Putamen (tissue), 1 donor: ENCODE measurements around the gene NANOS3.
"Not testable (repeated sequence)": the region's sequence is repeated elsewhere in the genome, so short reads cannot be mapped to it uniquely, and the experiment has no call there.

Source experiments
- DNase-seq: peaks from one replicate; pipeline ENCODE4 v3.0.0-alpha.2; 2016; ENCODE audit warnings: low spot score

Gene NANOS3

DNA sequence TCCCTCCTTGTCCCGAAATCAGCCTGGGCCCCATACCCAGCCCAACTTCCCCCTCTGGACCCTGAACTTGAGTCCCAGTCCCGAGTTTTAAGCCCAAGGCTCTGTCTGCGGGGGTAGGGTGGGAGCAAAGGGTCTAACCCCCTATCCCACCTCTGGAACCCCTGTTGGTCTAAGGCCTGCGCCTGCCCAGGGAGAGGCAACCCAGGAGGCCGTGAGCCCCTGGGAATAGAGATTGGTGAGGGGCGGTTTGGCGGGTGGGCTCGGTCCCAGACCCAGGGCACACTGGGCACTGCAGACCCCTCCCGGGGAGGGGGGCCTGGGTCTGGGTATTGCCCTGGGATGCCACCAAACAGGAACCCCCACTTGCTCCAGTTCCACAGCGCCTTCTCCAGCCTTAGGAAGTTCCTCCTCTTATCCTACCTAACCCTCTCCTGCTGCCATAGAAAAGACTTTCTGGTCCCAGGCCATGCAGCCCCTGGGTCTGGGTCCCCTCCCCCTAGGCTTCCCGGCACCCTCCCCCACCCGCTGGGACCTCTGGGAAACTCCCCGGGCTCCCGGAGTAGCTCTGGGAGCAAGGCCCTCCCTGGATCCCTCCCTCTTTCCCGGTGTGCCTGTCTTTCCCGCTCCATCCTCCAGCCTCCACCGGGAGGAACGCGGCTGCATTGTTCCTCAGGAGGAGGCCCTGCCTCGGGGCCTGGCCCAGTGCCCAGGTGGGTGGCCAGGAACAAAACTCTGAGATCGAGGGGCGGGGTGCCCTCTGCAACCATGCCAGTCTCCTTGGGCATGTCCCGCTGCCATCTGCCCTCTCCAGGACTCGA, 33.6 kb upstream of the NANOS3 start:
- DNase-seq, result no peak

DNA sequence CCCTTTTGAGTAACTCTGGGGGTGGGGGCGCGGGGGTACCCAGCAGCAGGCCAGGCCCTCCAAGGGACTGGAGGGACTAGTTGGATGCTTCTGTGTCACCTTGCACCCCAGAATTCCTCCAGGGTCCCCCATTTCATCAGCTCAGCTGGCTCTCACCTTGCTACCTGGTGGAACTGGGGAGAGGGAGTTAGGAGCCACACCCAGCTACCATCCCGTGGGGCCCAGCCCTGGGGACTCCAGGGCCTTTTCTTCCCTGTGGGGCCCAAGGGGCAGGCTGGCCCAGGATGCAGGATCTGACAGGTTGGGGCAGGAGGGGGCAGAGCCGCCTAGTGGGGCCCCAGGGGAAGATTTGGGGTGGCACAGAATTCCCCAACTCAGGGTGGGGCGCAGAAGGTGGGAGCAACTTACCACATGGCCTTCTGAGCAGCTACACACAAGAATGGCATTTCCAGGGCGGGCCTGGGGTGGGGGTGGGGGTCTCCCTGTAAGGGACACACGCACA, 32.8 kb upstream of the NANOS3 start:
- no peak for DNase-seq

DNA sequence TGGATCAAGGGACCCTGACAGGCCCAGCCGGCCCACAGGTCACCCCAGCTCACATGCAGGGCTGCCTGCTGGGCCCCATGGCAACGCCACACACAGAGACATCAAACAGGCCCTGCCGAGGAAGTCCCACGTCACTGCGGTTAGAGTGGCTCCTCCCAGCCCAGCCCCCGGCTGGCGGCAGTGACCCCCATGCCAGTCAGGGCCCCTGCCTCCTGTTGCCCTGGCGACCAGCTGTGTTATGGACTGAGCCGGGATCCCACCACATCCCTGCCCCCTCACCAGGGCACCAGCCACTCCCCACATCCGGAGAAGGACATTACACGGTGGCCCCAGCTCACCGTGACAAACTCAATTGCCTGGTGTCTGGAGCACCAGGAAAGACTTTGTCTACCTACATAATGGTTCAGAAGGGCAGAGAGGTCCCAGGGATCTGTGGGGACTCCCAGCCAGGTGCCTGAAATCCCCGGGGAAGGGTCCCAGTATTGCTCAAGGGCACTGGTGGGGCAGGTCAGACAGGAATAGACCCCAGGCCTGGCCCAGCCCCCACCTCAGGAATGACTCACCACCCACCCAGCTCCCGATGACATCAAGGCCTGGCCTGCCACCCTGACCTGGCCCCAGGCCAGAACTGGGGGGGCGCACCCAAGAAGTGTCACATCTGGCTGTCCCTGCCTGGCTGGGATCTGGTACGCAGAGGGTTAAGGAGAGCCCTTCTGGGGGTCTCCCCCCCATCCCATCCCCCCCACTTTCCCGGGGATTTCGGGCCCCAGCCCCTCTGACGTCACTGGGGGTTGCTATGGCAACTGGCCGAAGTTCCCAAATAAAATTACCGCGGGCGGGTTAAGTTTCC, 30.2 kb upstream of the NANOS3 start:
- DNase-seq, result peak; percentile 77

GRCh38 chr19:13847407-13848339, 29.3 kb upstream of the NANOS3 start:
- DNase-seq, result peak; percentile 76

GRCh38 chr19:13848340-13848677, 28.6 kb upstream of the NANOS3 start:
- no peak for DNase-seq

- no peak for DNase-seq
Measured at GRCh38 chr19:13848798-13849676, 27.9 kb upstream of the NANOS3 start.

GRCh38 chr19:13849991-13850909, 26.7 kb upstream of the NANOS3 start:
- peak; percentile 71 for DNase-seq

DNA sequence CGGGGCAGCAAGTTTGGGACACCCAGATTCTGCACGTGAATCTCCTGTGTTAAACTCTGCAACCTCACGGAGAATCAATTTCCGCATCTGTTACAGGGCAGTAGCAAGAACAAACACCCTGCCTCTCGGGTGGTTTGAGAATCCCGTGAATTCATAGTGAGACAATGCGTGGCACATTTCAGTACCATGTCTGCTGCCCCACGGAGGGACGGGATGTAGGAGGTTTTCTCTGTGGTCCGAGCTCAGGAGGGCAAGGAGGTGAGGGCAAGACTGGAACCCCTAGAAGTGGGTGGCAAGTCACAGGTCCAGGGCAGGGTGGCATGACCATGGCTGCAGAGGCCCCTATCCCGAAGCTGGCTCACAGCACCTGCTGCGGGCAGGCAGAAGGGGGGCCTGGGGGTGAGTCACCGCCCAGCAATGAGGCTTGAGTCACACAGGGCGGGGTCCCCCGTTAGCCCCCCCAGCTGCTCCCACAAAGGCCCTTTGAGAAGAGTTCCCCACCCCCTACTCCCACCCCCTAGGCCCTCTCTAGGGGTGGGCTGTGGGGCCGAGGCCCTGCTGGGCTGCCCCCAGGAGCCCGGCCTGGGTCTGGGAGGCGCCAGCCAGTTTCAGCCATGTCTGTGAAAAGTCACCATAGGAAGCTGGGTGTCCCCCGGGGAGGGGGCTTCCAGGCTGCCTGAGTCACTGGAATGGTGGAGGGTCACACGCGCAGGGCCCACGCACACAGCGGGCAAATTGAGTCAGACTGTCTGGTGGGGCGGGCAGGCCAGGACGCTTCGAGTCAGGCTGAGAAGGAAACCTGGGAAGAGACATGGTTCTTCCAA, 25.8 kb upstream of the NANOS3 start:
- peak; percentile 74 for DNase-seq

DNA sequence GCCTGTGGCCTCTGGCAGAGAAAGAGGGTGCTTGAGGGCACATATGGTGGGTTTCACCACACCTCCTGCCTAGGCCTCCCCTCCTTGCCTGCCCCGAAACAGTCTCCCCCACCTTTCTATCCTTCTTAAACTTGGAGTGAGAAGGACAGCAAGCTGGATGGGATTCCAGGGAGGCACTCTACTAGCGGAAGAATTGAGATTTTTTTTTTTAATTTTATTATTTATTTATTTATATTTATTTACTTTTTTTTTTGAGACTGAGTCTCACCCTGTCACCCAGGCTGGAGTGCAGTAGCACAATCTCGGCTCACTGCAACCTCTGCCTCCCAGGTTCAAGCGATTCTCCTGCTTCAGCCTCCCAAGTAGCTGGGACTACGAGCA, 25.2 kb upstream of the NANOS3 start:
- DNase-seq, result not testable (repeated sequence)

GRCh38 chr19:13852171-13852707, 24.7 kb upstream of the NANOS3 start:
- not testable (repeated sequence) for DNase-seq

- DNase-seq, result no peak
Measured at GRCh38 chr19:13856497-13856896, 20.4 kb upstream of the NANOS3 start.

GRCh38 chr19:13859361-13859880, 17.5 kb upstream of the NANOS3 start:
- DNase-seq, result no peak

DNA sequence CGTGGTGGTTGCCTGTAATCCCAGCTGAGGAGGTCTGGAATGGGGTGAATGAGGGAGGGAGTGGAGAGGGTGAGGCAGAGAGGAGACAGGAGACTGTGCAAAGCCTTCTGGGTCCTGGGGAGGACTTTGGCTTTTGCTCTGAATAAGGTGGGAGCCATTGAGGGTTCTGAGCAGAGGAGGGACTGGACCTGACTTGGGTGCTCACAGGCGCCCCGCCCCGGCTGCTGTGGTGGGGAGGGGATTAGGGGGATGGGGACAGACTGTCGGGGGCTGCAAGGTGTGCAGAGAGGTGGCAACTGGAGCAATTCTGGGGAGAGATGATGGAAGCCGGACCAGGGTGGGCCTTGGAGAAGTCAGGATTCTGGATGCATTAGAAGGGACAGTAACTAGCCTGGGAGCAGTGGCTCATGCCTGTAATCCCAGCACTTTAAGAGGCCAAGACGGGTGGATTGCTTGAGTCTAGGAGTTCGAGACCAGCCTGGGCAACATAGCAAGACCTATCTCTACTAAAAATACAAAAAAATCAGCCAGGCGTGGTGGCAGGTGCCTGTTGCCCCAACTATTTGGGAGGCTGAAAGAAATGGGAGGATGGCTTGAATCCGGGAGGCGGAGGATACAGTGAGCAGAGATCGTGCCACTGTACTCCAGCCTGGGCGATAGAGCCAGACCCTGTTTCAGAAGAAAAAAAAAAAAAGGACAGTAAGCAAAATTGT, 16.1 kb upstream of the NANOS3 start:
- DNase-seq, result no peak

GRCh38 chr19:13861392-13861713, 15.6 kb upstream of the NANOS3 start:
- no peak for DNase-seq

GRCh38 chr19:13861714-13862531, 15.0 kb upstream of the NANOS3 start:
- peak; percentile 89 for DNase-seq

GRCh38 chr19:13864046-13864666, 12.8 kb upstream of the NANOS3 start:
- DNase-seq, result no peak
